Smooth muscle cell (in vitro differentiated cells): ENCODE measurements around the gene MCM3. TPM values are rescaled to one million over a fixed set of nuclear protein-coding genes. Genes with fewer than 3 reads are reported as not detected.

Experiments used
- DNase-seq: peaks from one replicate; lab custom pipeline; 2025; ENCODE audit not compliant: unreplicated experiment; lab: John Stamatoyannopoulos, UW
- H2AFZ ChIP-seq: fragments of 200-600 bp; sonication (generic); 2 replicates; pipeline ENCODE4 v1.6.0; 2016; ENCODE audit warnings: antibody characterized with exemption, low read depth, mild to moderate bottlenecking
- H3F3A ChIP-seq: fragments of 200-600 bp; sonication (generic); 2 replicates; pipeline ENCODE4 v1.6.0; 2017; ENCODE audit warnings: antibody characterized with exemption, low read depth
- H3K27ac ChIP-seq: fragments of 200-600 bp; sonication (generic); 2 replicates; pipeline ENCODE4 v1.5.1; 2016; ENCODE audit warnings: low read depth, mild to moderate bottlenecking
- H3K27me3 ChIP-seq: fragments of 200-600 bp; sonication (generic); 2 replicates; pipeline ENCODE4 v1.6.1; 2016; ENCODE audit warnings: low read depth, mild to moderate bottlenecking
- H3K36me3 ChIP-seq: fragments of 200-600 bp; sonication (generic); 2 replicates; pipeline ENCODE4 v1.5.1; 2016; ENCODE audit warnings: low read depth
- H3K4me1 ChIP-seq: fragments of 200-600 bp; sonication (generic); 2 replicates; pipeline ENCODE4 v1.5.1; 2016; ENCODE audit warnings: low read depth
- H3K4me2 ChIP-seq: fragments of 200-600 bp; sonication (generic); 2 replicates; pipeline ENCODE4 v1.6.0; 2016; ENCODE audit warnings: mild to moderate bottlenecking
- H3K4me3 ChIP-seq: fragments of 200-600 bp; sonication (generic); 2 replicates; pipeline ENCODE4 v1.5.1; 2016; ENCODE audit warnings: mild to moderate bottlenecking
- H3K79me2 ChIP-seq: fragments of 200-600 bp; sonication (generic); 2 replicates; pipeline ENCODE4 v1.6.0; 2016; ENCODE audit warnings: low read depth, mild to moderate bottlenecking
- H3K9ac ChIP-seq: fragments of 200-600 bp; sonication (generic); 2 replicates; pipeline ENCODE4 v1.6.0; 2016; ENCODE audit warnings: low read depth
- H3K9me3 ChIP-seq: fragments of 200-600 bp; sonication (generic); replicated peaks from 2 replicates; pipeline ENCODE4 v1.5.1; 2016; ENCODE audit warnings: low read depth
- H4K20me1 ChIP-seq: fragments of 200-600 bp; sonication (generic); 2 replicates; pipeline ENCODE4 v1.6.0; 2016; ENCODE audit warnings: low read depth
- CTCF ChIP-seq: fragments of 200-600 bp; sonication (generic); IDR thresholded peaks from 2 replicates; pipeline ENCODE4 v1.5.1; 2017; ENCODE audit warnings: borderline replicate concordance, mild to moderate bottlenecking, antibody characterized with exemption; ENCODE audit not compliant: insufficient read depth, poor library complexity, severe bottlenecking
- WGBS: methylation state at CpG from one replicate; pipeline ENCODE4 v1.1.7; 2016; ENCODE audit warnings: low lambda C conversion rate; 5-methylcytosine and 5-hydroxymethylcytosine counted together
- polyA plus RNA-seq: library from polyadenylated mRNA; unstranded; fragments of >200 nt; fragmentation: Nextera tagmentation; extraction: Ambion mirVana; gene quantifications from 2 replicates; pipeline ENCODE4 v1.2.1, GENCODE V29; 2016
- total RNA-seq: library from RNA; depleted of rRNA; stranded (reverse); fragments of >200 nt; gene quantifications from 2 replicates; pipeline ENCODE4 v1.2.3, GENCODE V29; 2014

The MCM3 gene
- total and polyA plus RNA-seq, 2 experiments from 2014 or later = 32.2 to 33.9 TPM

- peaks cover 4% of the 10 kb centered on the region for H3K79me2 ChIP-seq
- H3K4me1 ChIP-seq = peaks cover 17% of the 10 kb centered on the region
- H3K9me3 ChIP-seq = no peaks in the 10 kb centered on the region
- no peaks in the 10 kb centered on the region for H3F3A ChIP-seq
- H3K9ac ChIP-seq = no peak overlapping the region
- WGBS = 89% methylated on average over 2 of the region's 2 CpGs
- H4K20me1 ChIP-seq = no peaks in the 10 kb centered on the region
- no peak for DNase-seq
- H3K4me3 ChIP-seq = no peak overlapping the region
- no peaks in the 10 kb centered on the region for H3K36me3 ChIP-seq
- H3K27ac ChIP-seq = no peak overlapping the region
- no peak for TF ChIP-seq CTCF
- H3K4me2 ChIP-seq = no peak overlapping the region
- H3K27me3 ChIP-seq = no peaks in the 10 kb centered on the region
- H2AFZ ChIP-seq = no peak overlapping the region
Measured at GRCh38 chr6:52288841-52289240, 4.3 kb upstream of the MCM3 start.

- WGBS = 94% methylated on average over 7 of the region's 7 CpGs
- Histone ChIP-seq H3K9me3 (no peaks in the 10 kb centered on the region), H3K9ac (no peak overlapping the region), H3K27me3 (no peaks in the 10 kb centered on the region), H3K36me3 (no peaks in the 10 kb centered on the region), H3K4me2 (no peak overlapping the region), H3F3A (no peaks in the 10 kb centered on the region), H3K4me1 (peaks cover 23% of the 10 kb centered on the region), H3K79me2 (peaks cover 11% of the 10 kb centered on the region), H2AFZ (no peak overlapping the region), H3K27ac (no peak overlapping the region), H4K20me1 (no peaks in the 10 kb centered on the region), H3K4me3 (no peak overlapping the region)
- no peak for DNase-seq
- no peak for TF ChIP-seq CTCF
Measured at GRCh38 chr6:52288216-52288615, 3.7 kb upstream of the MCM3 start.

GRCh38 chr6:52286798-52287432 lies 2.4 kb upstream of the MCM3 start:
- DNase-seq = no peak
- H3K4me3 ChIP-seq = no peak overlapping the region
- no peak overlapping the region for H3K9ac ChIP-seq
- H3K79me2 ChIP-seq = peaks cover 12% of the 10 kb centered on the region
- no peaks in the 10 kb centered on the region for H3K9me3 ChIP-seq
- 11% methylated on average over 2 of the region's 2 CpGs for WGBS
- no peak overlapping the region for H3K4me2 ChIP-seq
- H4K20me1 ChIP-seq = no peaks in the 10 kb centered on the region
- H3K27ac ChIP-seq = no peak overlapping the region
- no peaks in the 10 kb centered on the region for H3F3A ChIP-seq
- H3K36me3 ChIP-seq = no peaks in the 10 kb centered on the region
- no peaks in the 10 kb centered on the region for H3K27me3 ChIP-seq
- TF ChIP-seq CTCF = peak; percentile 75
- peak overlapping the region; percentile 85 for H2AFZ ChIP-seq
- H3K4me1 ChIP-seq = peaks cover 25% of the 10 kb centered on the region
